ENCODE results near the gene NAT9. TPM values are rescaled to one million over a fixed set of nuclear protein-coding genes. Genes with fewer than 3 reads are reported as not detected.
A peak's percentile ranks its signal among the peaks of the same experiment; 100 is the strongest.

NAT9 gene
- total and polyA plus RNA-seq, 10 donors, result 25.6 to 48.4 (median 38.5) TPM

- Histone ChIP-seq H3K4me3 (peak overlapping the region in 1 of 8 donors; percentile 34), H3K9me3 (no peaks in the 10 kb centered on the region), H3K27ac (peak overlapping the region; percentile 9 to 94 (median 85)), H3K27me3 (replicated peaks in 1 of 7) (peaks cover 0 to 10% (median 0%) of the 10 kb centered on the region in 7 donors), H3K36me3 (no peaks in the 10 kb centered on the region), H3K4me1 (peaks cover 48 to 96% (median 89%) of the 10 kb centered on the region in 6 donors)
- no peak for TF ChIP-seq POLR2AphosphoS5 (IDR thresholded peaks at IDR 0.05)
- TF ChIP-seq POLR2A (IDR thresholded peaks at IDR 0.05), result no peak
- TF ChIP-seq CTCF (IDR thresholded peaks at IDR 0.05 in 8 of 11, conservative IDR thresholded peaks at IDR 0.05 in 3 of 11), result no peak
- intact Hi-C loops (cut with DNase I; ENCODE audit: low total_unique reads), result loop anchor here (5.0 kb wide), 2 partner anchors 38 to 123 kb away; no protein-coding TSS in a partner anchor
- 19 to 48% (median 41%) methylated on average over 2 of the region's 2 CpGs for WGBS, 5 donors
- DNase-seq, result peak; percentile 79
These were observed 31.8 kb downstream of the NAT9 start for GRCh38 chr17:74744349-74744713.

GRCh38 chr17:74743755-74744154, 32.4 kb downstream of the NAT9 start:
- H3K27ac ChIP-seq, result peak overlapping the region in 7 of 8 donors; percentile 74 to 94 (median 87)
- no peaks in the 10 kb centered on the region for H3K36me3 ChIP-seq
- H3K4me1 ChIP-seq, result peaks cover 52 to 96% (median 92%) of the 10 kb centered on the region in 6 donors
- H3K27me3 ChIP-seq (replicated peaks in 1 of 7), result peaks cover 0 to 12% (median 0%) of the 10 kb centered on the region in 7 donors
- TF ChIP-seq CTCF (IDR thresholded peaks at IDR 0.05 in 8 of 11, conservative IDR thresholded peaks at IDR 0.05 in 3 of 11) (no peak), POLR2AphosphoS5 (IDR thresholded peaks at IDR 0.05) (no peak), POLR2A (IDR thresholded peaks at IDR 0.05) (no peak)
- intact Hi-C loops (cut with DNase I; ENCODE audit: low total_unique reads), result loop anchor here (5.0 kb wide), 2 partner anchors 39 to 124 kb away; no protein-coding TSS in a partner anchor
- WGBS, 5 donors, result 53 to 81% (median 72%) methylated on average over 2 of the region's 2 CpGs
- peak; percentile 18 for DNase-seq
- H3K4me3 ChIP-seq, result no peak overlapping the region
- no peaks in the 10 kb centered on the region for H3K9me3 ChIP-seq

GRCh38 chr17:74742978-74743545, 33.1 kb downstream of the NAT9 start:
- H3K9me3 ChIP-seq, result no peaks in the 10 kb centered on the region
- H3K27me3 ChIP-seq (replicated peaks in 1 of 7), result peaks cover 0 to 19% (median 0%) of the 10 kb centered on the region in 7 donors
- peak overlapping the region; percentile 74 to 94 (median 85) for H3K27ac ChIP-seq
- 85 to 89% (median 86%) methylated on average over 9 of the region's 9 CpGs for WGBS, 5 donors
- no peaks in the 10 kb centered on the region for H3K36me3 ChIP-seq
- no peak for TF ChIP-seq POLR2AphosphoS5 (IDR thresholded peaks at IDR 0.05)
- no peak for TF ChIP-seq POLR2A (IDR thresholded peaks at IDR 0.05)
- TF ChIP-seq CTCF (IDR thresholded peaks at IDR 0.05 in 8 of 11, conservative IDR thresholded peaks at IDR 0.05 in 3 of 11), result no peak
- peaks cover 59 to 100% (median 96%) of the 10 kb centered on the region in 6 donors for H3K4me1 ChIP-seq
- intact Hi-C loops (cut with DNase I; ENCODE audit: low total_unique reads), result loop anchor here (5.0 kb wide), 2 partner anchors 39 to 124 kb away; no protein-coding TSS in a partner anchor
- peak; percentile 76 for DNase-seq
- peak overlapping the region in 1 of 8 donors; percentile 50 for H3K4me3 ChIP-seq

- H3K27ac ChIP-seq, result peak overlapping the region; percentile 74 to 94 (median 85)
- 0 to 19% (median 7%) methylated on average over 3 to 4 of the region's 4 CpGs for WGBS, 5 donors
- peaks cover 0 to 28% (median 0%) of the 10 kb centered on the region in 7 donors for H3K27me3 ChIP-seq (replicated peaks in 1 of 7)
- H3K36me3 ChIP-seq, result no peaks in the 10 kb centered on the region
- TF ChIP-seq CTCF (IDR thresholded peaks at IDR 0.05 in 8 of 11, conservative IDR thresholded peaks at IDR 0.05 in 3 of 11) (peak in 1 of 11 experiments; percentile 22), POLR2A (IDR thresholded peaks at IDR 0.05) (no peak), POLR2AphosphoS5 (IDR thresholded peaks at IDR 0.05) (peak; percentile 48 to 79 (median 76))
- peaks cover 57 to 100% (median 96%) of the 10 kb centered on the region in 6 donors for H3K4me1 ChIP-seq
- DNase-seq, result peak; percentile 94
- no peaks in the 10 kb centered on the region for H3K9me3 ChIP-seq
- H3K4me3 ChIP-seq, result peak overlapping the region in 3 of 8 donors; percentile 7 to 50 (median 16)
- intact Hi-C loops (cut with DNase I; ENCODE audit: low total_unique reads), result loop anchor here (5.0 kb wide), 2 partner anchors 40 to 125 kb away; no protein-coding TSS in a partner anchor
These were observed 34.0 kb downstream of the NAT9 start for GRCh38 chr17:74742153-74742515.

Measured in spleen (tissue), 11 donors.